ENCODE measurements around the gene GAB4.

GAB4 gene

GRCh38 chr22:16988257-16988656 is 19.8 kb downstream of the GAB4 start:
- POLR2A ChIA-PET: no interaction called here
- no peaks in the 10 kb centered on the region for H3K9me3 ChIP-seq (ENCODE audit: control insufficient read depth, insufficient read depth, low read depth, low read length)

GRCh38 chr22:16987822-16988221 is 20.2 kb downstream of the GAB4 start:
- ChIA-PET CTCF (interaction anchor here (0.7 to 0.9 kb wide), 2 partner anchors 8 to 70 kb away, joined by 3 to 4 read pairs; no protein-coding TSS in a partner anchor), POLR2A (no interaction called here)
- no peaks in the 10 kb centered on the region for H3K4me1 ChIP-seq (ENCODE audit: control insufficient read depth, insufficient read depth, low read length)
- no peak for TF ChIP-seq SCRT2 (tag by site-specific recombination; IDR thresholded peaks at IDR 0.05)
- TF ChIP-seq ZNF239 (tag by site-specific recombination; IDR thresholded peaks at IDR 0.05): no peak
- H3K9me3 ChIP-seq (ENCODE audit: control insufficient read depth, insufficient read depth, low read depth, low read length): no peaks in the 10 kb centered on the region
- H3K36me3 ChIP-seq (ENCODE audit: control insufficient read depth in 2 of 2, insufficient read depth in 1 of 2, low read length in 2 of 2): no peaks in the 10 kb centered on the region
- H3K4me3 ChIP-seq (ENCODE audit: low read depth, low read length): no peak overlapping the region
- H3K27ac ChIP-seq (ENCODE audit: extremely low read depth, low read depth, low read length): no peak overlapping the region

More at GRCh38 chr22:16988257-16988656, 19.8 kb downstream of the GAB4 start:
- Histone ChIP-seq H3K36me3 (ENCODE audit: control insufficient read depth in 2 of 2, insufficient read depth in 1 of 2, low read length in 2 of 2) (no peaks in the 10 kb centered on the region), H3K4me3 (ENCODE audit: low read depth, low read length) (no peak overlapping the region), H3K27ac (ENCODE audit: extremely low read depth, low read depth, low read length) (no peak overlapping the region), H3K4me1 (ENCODE audit: control insufficient read depth, insufficient read depth, low read length) (no peaks in the 10 kb centered on the region)
- no peak for TF ChIP-seq ZNF585B (tag by site-specific recombination; IDR thresholded peaks at IDR 0.05)
- TF ChIP-seq PRDM2 (tag by site-specific recombination; IDR thresholded peaks at IDR 0.05; ENCODE audit: borderline replicate concordance): no peak
- TF ChIP-seq HOXA7 (CRISPR knock-in tag; IDR thresholded peaks at IDR 0.05; ENCODE audit: borderline replicate concordance): no peak
- no peak for TF ChIP-seq ZNF202 (tag by site-specific recombination; IDR thresholded peaks at IDR 0.05; ENCODE audit: borderline replicate concordance)
- no peak for TF ChIP-seq ZNF529 (tag by site-specific recombination; IDR thresholded peaks at IDR 0.05; ENCODE audit: insufficient replicate concordance)
- CTCF ChIA-PET: no interaction called here

GRCh38 chr22:16975155-16975885 is 32.7 kb downstream of the GAB4 start:
- ChIA-PET CTCF (interaction anchor here (0.6 kb wide), 1 partner anchor 112 kb away, joined by 3 read pairs; no protein-coding TSS in a partner anchor), POLR2A (no interaction called here)
- no peak for TF ChIP-seq ZNF529 (tag by site-specific recombination; IDR thresholded peaks at IDR 0.05; ENCODE audit: insufficient replicate concordance)
- TF ChIP-seq ZNF843 (tag by site-specific recombination; IDR thresholded peaks at IDR 0.05): no peak
- no peak for TF ChIP-seq ZBTB10 (tag by site-specific recombination; IDR thresholded peaks at IDR 0.05)
- no peak for TF ChIP-seq ZNF223 (tag by site-specific recombination; IDR thresholded peaks at IDR 0.05)
- TF ChIP-seq SCRT2 (tag by site-specific recombination; IDR thresholded peaks at IDR 0.05): no peak
- no peak for TF ChIP-seq ZXDB (tag by site-specific recombination; IDR thresholded peaks at IDR 0.05)
- no peak for TF ChIP-seq ZNF140 (tag by site-specific recombination; IDR thresholded peaks at IDR 0.05)
- Histone ChIP-seq H3K9me3 (ENCODE audit: control insufficient read depth, insufficient read depth, low read depth, low read length) (no peaks in the 10 kb centered on the region), H3K4me1 (ENCODE audit: control insufficient read depth, insufficient read depth, low read length) (no peaks in the 10 kb centered on the region), H3K27ac (ENCODE audit: extremely low read depth, low read depth, low read length) (no peak overlapping the region), H3K36me3 (ENCODE audit: control insufficient read depth in 2 of 2, insufficient read depth in 1 of 2, low read length in 2 of 2) (no peaks in the 10 kb centered on the region), H3K4me3 (ENCODE audit: low read depth, low read length) (no peak overlapping the region)
